Vagina (tissue), 2 donors: ENCODE measurements around the gene HMCN2.

Experiments
- CTCF ChIP-seq, 3 experiments: fragments of 450-650 bp in 2 of 3; fragments of 200-600 bp in 1 of 3; sonication (generic) in 1 of 3; IDR thresholded peaks; one replicate each; pipeline ENCODE4 v1.5.1; 2017 to 2019; ENCODE audit warnings: antibody characterized with exemption in 3 of 3, mild to moderate bottlenecking in 2 of 3, moderate library complexity in 2 of 3
- POLR2A ChIP-seq, 2 donors: fragments of 450-650 bp; IDR thresholded peaks; one replicate each; pipeline ENCODE4 v1.6.1; 2017; ENCODE audit warnings: antibody characterized with exemption in 2 of 2, mild to moderate bottlenecking in 2 of 2, moderate library complexity in 2 of 2
- POLR2AphosphoS5 ChIP-seq, 2 donors: sonication (generic); formaldehyde crosslinking; IDR thresholded peaks; one replicate each; pipeline ENCODE4 v1.9.0; 2017; ENCODE audit warnings: antibody characterized with exemption in 2 of 2, mild to moderate bottlenecking in 2 of 2, low read depth in 1 of 2; ENCODE audit not compliant: insufficient read depth in 1 of 2

GRCh38 chr9:130330202-130330862, 64.8 kb downstream of the HMCN2 start:
- TF ChIP-seq CTCF (IDR thresholded peaks at IDR 0.05) (no peak), POLR2A (IDR thresholded peaks at IDR 0.05) (no peak), POLR2AphosphoS5 (IDR thresholded peaks at IDR 0.05; ENCODE audit: insufficient read depth in 1 of 2, low read depth in 1 of 2) (no peak)
